OCI-LY1 (cell line): ENCODE measurements around the gene SGSM1.

Source experiments
- CTCF ChIP-seq: fragments of 200-600 bp; sonication (generic), shearing (Covaris generic); IDR thresholded peaks from 2 replicates; pipeline ENCODE4 v1.5.1; 2017; ENCODE audit warnings: mild to moderate bottlenecking, antibody characterized with exemption, low read length, moderate library complexity, mixed read lengths
- EZH2 ChIP-seq: fragments of 200-600 bp; sonication (generic), shearing (Covaris generic); IDR thresholded peaks from 2 replicates; pipeline ENCODE4 v1.8.0; 2017; ENCODE audit warnings: borderline replicate concordance, mixed run types, mild to moderate bottlenecking, antibody characterized with exemption, low read length, moderate library complexity, mixed read lengths

- no peak for TF ChIP-seq CTCF
- TF ChIP-seq EZH2, result no peak
Measured at GRCh38 chr22:24847490-24847889, 41.5 kb downstream of the SGSM1 start.
